ENCODE results near the gene GZMM. TPM values are rescaled to one million over a fixed set of nuclear protein-coding genes. Genes with fewer than 3 reads are reported as not detected.

GZMM gene
- total and polyA plus RNA-seq, 2 experiments from 2014 or later, result not detected

GRCh38 chr19:594265-594870 is 50.5 kb downstream of the GZMM start:
- Histone ChIP-seq H3K9me3 (ENCODE audit: low read depth) (no peaks in the 10 kb centered on the region), H3K27me3 (replicated peaks; ENCODE audit: insufficient read depth) (no peaks in the 10 kb centered on the region; the same call in 1 of the 2 replicates), H3K4me3 (no peak overlapping the region), H2AFZ (no peak overlapping the region), H3K9me2 (ENCODE audit: insufficient read depth) (no peaks in the 10 kb centered on the region), H3K9ac (no peak overlapping the region), H3F3A (ENCODE audit: insufficient read depth) (no peaks in the 10 kb centered on the region), H3K4me1 (ENCODE audit: insufficient read depth) (no peaks in the 10 kb centered on the region), H3K27ac (no peak overlapping the region), H3K36me3 (ENCODE audit: low read depth) (no peaks in the 10 kb centered on the region), H3K4me2 (ENCODE audit: unreplicated experiment) (no peak overlapping the region), H4K20me1 (ENCODE audit: insufficient read depth) (no peaks in the 10 kb centered on the region), H3K79me2 (ENCODE audit: insufficient read depth) (no peaks in the 10 kb centered on the region)
- in situ Hi-C loops (cut with MboI), result no loop called here
- TF ChIP-seq EZH2phosphoT487 (IDR thresholded peaks at IDR 0.05; ENCODE audit: insufficient read depth, low read depth) (no peak), EZH2 (IDR thresholded peaks at IDR 0.05; ENCODE audit: insufficient read depth, poor library complexity, severe bottlenecking) (no peak)
- 68 to 71% methylated on average over 20 to 24 of the region's 24 CpGs for WGBS, 2 experiments (ENCODE audit: low coverage in 1 of 2, low lambda C conversion rate in 2 of 2, missing lambda C conversion rate in 2 of 2)
- DNase-seq, result no peak

- H3K4me3 ChIP-seq, result no peak overlapping the region
- in situ Hi-C loops (cut with MboI), result no loop called here
- no peak overlapping the region for H2AFZ ChIP-seq
- no peaks in the 10 kb centered on the region for H3K9me2 ChIP-seq (ENCODE audit: insufficient read depth)
- no peaks in the 10 kb centered on the region for H3K79me2 ChIP-seq (ENCODE audit: insufficient read depth)
- no peak for DNase-seq
- H3K9ac ChIP-seq, result no peak overlapping the region
- H4K20me1 ChIP-seq (ENCODE audit: insufficient read depth), result no peaks in the 10 kb centered on the region
- WGBS, 2 experiments (ENCODE audit: low coverage in 1 of 2, low lambda C conversion rate in 2 of 2, missing lambda C conversion rate in 2 of 2), result 65 to 67% methylated on average over 40 to 42 of the region's 42 CpGs
- H3K9me3 ChIP-seq (ENCODE audit: low read depth), result no peaks in the 10 kb centered on the region
- H3K27me3 ChIP-seq (replicated peaks; ENCODE audit: insufficient read depth), result no peaks in the 10 kb centered on the region; the same call in 1 of the 2 replicates
- TF ChIP-seq EZH2 (IDR thresholded peaks at IDR 0.05; ENCODE audit: insufficient read depth, poor library complexity, severe bottlenecking), result no peak
- TF ChIP-seq EZH2phosphoT487 (IDR thresholded peaks at IDR 0.05; ENCODE audit: insufficient read depth, low read depth), result no peak
- H3K4me2 ChIP-seq (ENCODE audit: unreplicated experiment), result no peak overlapping the region
- no peaks in the 10 kb centered on the region for H3K36me3 ChIP-seq (ENCODE audit: low read depth)
- no peaks in the 10 kb centered on the region for H3K4me1 ChIP-seq (ENCODE audit: insufficient read depth)
- H3K27ac ChIP-seq, result no peak overlapping the region
- no peaks in the 10 kb centered on the region for H3F3A ChIP-seq (ENCODE audit: insufficient read depth)
Observed at GRCh38 chr19:595326-596262, 51.7 kb downstream of the GZMM start.

- H3K4me3 ChIP-seq, result no peak overlapping the region
- 75 to 79% methylated on average over 16 of the region's 16 CpGs for WGBS, 2 experiments (ENCODE audit: low coverage in 1 of 2, low lambda C conversion rate in 2 of 2, missing lambda C conversion rate in 2 of 2)
- no peaks in the 10 kb centered on the region for H3K9me3 ChIP-seq (ENCODE audit: low read depth)
- no peaks in the 10 kb centered on the region for H3K4me1 ChIP-seq (ENCODE audit: insufficient read depth)
- no peaks in the 10 kb centered on the region for H3K9me2 ChIP-seq (ENCODE audit: insufficient read depth)
- no peaks in the 10 kb centered on the region for H3K79me2 ChIP-seq (ENCODE audit: insufficient read depth)
- H4K20me1 ChIP-seq (ENCODE audit: insufficient read depth), result no peaks in the 10 kb centered on the region
- no peak overlapping the region for H3K9ac ChIP-seq
- no peaks in the 10 kb centered on the region; the same call in 1 of the 2 replicates for H3K27me3 ChIP-seq (replicated peaks; ENCODE audit: insufficient read depth)
- H3K4me2 ChIP-seq (ENCODE audit: unreplicated experiment), result no peak overlapping the region
- no peak for TF ChIP-seq EZH2phosphoT487 (IDR thresholded peaks at IDR 0.05; ENCODE audit: insufficient read depth, low read depth)
- no peaks in the 10 kb centered on the region for H3F3A ChIP-seq (ENCODE audit: insufficient read depth)
- DNase-seq, result no peak
- in situ Hi-C loops (cut with MboI), result no loop called here
- no peak overlapping the region for H3K27ac ChIP-seq
- no peaks in the 10 kb centered on the region for H3K36me3 ChIP-seq (ENCODE audit: low read depth)
- H2AFZ ChIP-seq, result no peak overlapping the region
Observed at GRCh38 chr19:596263-596655, 52.4 kb downstream of the GZMM start.

- 54 to 56% methylated on average over 18 of the region's 18 CpGs for WGBS, 2 experiments (ENCODE audit: low coverage in 1 of 2, low lambda C conversion rate in 2 of 2, missing lambda C conversion rate in 2 of 2)
- no peak for DNase-seq
- Histone ChIP-seq H3K27me3 (replicated peaks; ENCODE audit: insufficient read depth) (no peaks in the 10 kb centered on the region), H4K20me1 (ENCODE audit: insufficient read depth) (no peaks in the 10 kb centered on the region), H2AFZ (no peak overlapping the region), H3K9me2 (ENCODE audit: insufficient read depth) (no peaks in the 10 kb centered on the region), H3K9me3 (ENCODE audit: low read depth) (no peaks in the 10 kb centered on the region), H3K4me2 (ENCODE audit: unreplicated experiment) (no peak overlapping the region), H3K36me3 (ENCODE audit: low read depth) (no peaks in the 10 kb centered on the region), H3K4me3 (no peak overlapping the region), H3K4me1 (ENCODE audit: insufficient read depth) (no peaks in the 10 kb centered on the region), H3F3A (ENCODE audit: insufficient read depth) (no peaks in the 10 kb centered on the region), H3K79me2 (ENCODE audit: insufficient read depth) (no peaks in the 10 kb centered on the region), H3K27ac (no peak overlapping the region), H3K9ac (no peak overlapping the region)
- in situ Hi-C loops (cut with MboI), result no loop called here
- TF ChIP-seq EZH2 (IDR thresholded peaks at IDR 0.05; ENCODE audit: insufficient read depth, poor library complexity, severe bottlenecking) (no peak), EZH2phosphoT487 (IDR thresholded peaks at IDR 0.05; ENCODE audit: insufficient read depth, low read depth) (no peak)
Observed at GRCh38 chr19:597406-598315, 53.8 kb downstream of the GZMM start.

Other genes starting within 250 kb of the GZMM start
- gene MIER2, start 199.3 kb upstream of the GZMM start, total RNA-seq (2014; rRNA removed; shearing (Covaris generic)), result 11.8 and 27.8 TPM in 2 replicates
- gene MIER2, start 199.3 kb upstream of the GZMM start, polyA plus RNA-seq (2016; fragmentation: Nextera tagmentation; extraction: Ambion mirVana), result 28.6 and 30.7 TPM in 2 replicates
- gene C2CD4C, start 134.9 kb upstream of the GZMM start, total RNA-seq (2014; rRNA removed; shearing (Covaris generic)), result 0.32 TPM in 1 of 2 replicates, not detected in the other
- gene C2CD4C, start 134.9 kb upstream of the GZMM start, polyA plus RNA-seq (2016; fragmentation: Nextera tagmentation; extraction: Ambion mirVana), result 0.05 TPM in 1 of 2 replicates, not detected in the other
- not detected in 2 replicates for gene SHC2, start 83.0 kb upstream of the GZMM start, total RNA-seq (2014; rRNA removed; shearing (Covaris generic))
- gene SHC2, start 83.0 kb upstream of the GZMM start, polyA plus RNA-seq (2016; fragmentation: Nextera tagmentation; extraction: Ambion mirVana), result not detected in 2 replicates
- 0.54 TPM in 1 of 2 replicates, not detected in the other for gene MADCAM1, start 47.6 kb upstream of the GZMM start, total RNA-seq (2014; rRNA removed; shearing (Covaris generic))
- 0.11 and 0.38 TPM in 2 replicates for gene MADCAM1, start 47.6 kb upstream of the GZMM start, polyA plus RNA-seq (2016; fragmentation: Nextera tagmentation; extraction: Ambion mirVana)
- gene TPGS1, start 36.6 kb upstream of the GZMM start, total RNA-seq (2014; rRNA removed; shearing (Covaris generic)), result 60.5 and 72.2 TPM in 2 replicates
- 18.9 and 22.0 TPM in 2 replicates for gene TPGS1, start 36.6 kb upstream of the GZMM start, polyA plus RNA-seq (2016; fragmentation: Nextera tagmentation; extraction: Ambion mirVana)
- 43.0 and 50.8 TPM in 2 replicates for gene CDC34, start 12.3 kb upstream of the GZMM start, total RNA-seq (2014; rRNA removed; shearing (Covaris generic))
- gene CDC34, start 12.3 kb upstream of the GZMM start, polyA plus RNA-seq (2016; fragmentation: Nextera tagmentation; extraction: Ambion mirVana), result 44.4 and 46.4 TPM in 2 replicates
- 887 and 955 TPM in 2 replicates for gene BSG, start 28.5 kb downstream of the GZMM start, total RNA-seq (2014; rRNA removed; shearing (Covaris generic))
- gene BSG, start 28.5 kb downstream of the GZMM start, polyA plus RNA-seq (2016; fragmentation: Nextera tagmentation; extraction: Ambion mirVana), result 939 and 970 TPM in 2 replicates
- 1.8 and 3.1 TPM in 2 replicates for gene HCN2, start 45.8 kb downstream of the GZMM start, total RNA-seq (2014; rRNA removed; shearing (Covaris generic))
- gene HCN2, start 45.8 kb downstream of the GZMM start, polyA plus RNA-seq (2016; fragmentation: Nextera tagmentation; extraction: Ambion mirVana), result 0.14 TPM in 1 of 2 replicates, not detected in the other
- 36.2 and 48.8 TPM in 2 replicates for gene POLRMT, start 89.5 kb downstream of the GZMM start, total RNA-seq (2014; rRNA removed; shearing (Covaris generic))
- 21.8 and 23.6 TPM in 2 replicates for gene POLRMT, start 89.5 kb downstream of the GZMM start, polyA plus RNA-seq (2016; fragmentation: Nextera tagmentation; extraction: Ambion mirVana)
- 0.13 and 1.2 TPM in 2 replicates for gene FGF22, start 95.8 kb downstream of the GZMM start, total RNA-seq (2014; rRNA removed; shearing (Covaris generic))
- not detected in 2 replicates for gene FGF22, start 95.8 kb downstream of the GZMM start, polyA plus RNA-seq (2016; fragmentation: Nextera tagmentation; extraction: Ambion mirVana)
- 71.3 and 72.4 TPM in 2 replicates for gene RNF126, start 119.2 kb downstream of the GZMM start, total RNA-seq (2014; rRNA removed; shearing (Covaris generic))
- gene RNF126, start 119.2 kb downstream of the GZMM start, polyA plus RNA-seq (2016; fragmentation: Nextera tagmentation; extraction: Ambion mirVana), result 52.7 and 58.5 TPM in 2 replicates
- gene FSTL3, start 132.3 kb downstream of the GZMM start, total RNA-seq (2014; rRNA removed; shearing (Covaris generic)), result 97.3 and 100 TPM in 2 replicates
- 39.2 and 41.4 TPM in 2 replicates for gene FSTL3, start 132.3 kb downstream of the GZMM start, polyA plus RNA-seq (2016; fragmentation: Nextera tagmentation; extraction: Ambion mirVana)
- not detected in 2 replicates for gene PRSS57, start 151.4 kb downstream of the GZMM start, total RNA-seq (2014; rRNA removed; shearing (Covaris generic))
- gene PRSS57, start 151.4 kb downstream of the GZMM start, polyA plus RNA-seq (2016; fragmentation: Nextera tagmentation; extraction: Ambion mirVana), result not detected in 2 replicates
- 2.5 and 2.7 TPM in 2 replicates for gene PALM, start 164.9 kb downstream of the GZMM start, total RNA-seq (2014; rRNA removed; shearing (Covaris generic))
- gene PALM, start 164.9 kb downstream of the GZMM start, polyA plus RNA-seq (2016; fragmentation: Nextera tagmentation; extraction: Ambion mirVana), result 0.32 and 0.36 TPM in 2 replicates
- not detected in 2 replicates for gene MISP, start 207.1 kb downstream of the GZMM start, total RNA-seq (2014; rRNA removed; shearing (Covaris generic))
- 0.13 TPM in 1 of 2 replicates, not detected in the other for gene MISP, start 207.1 kb downstream of the GZMM start, polyA plus RNA-seq (2016; fragmentation: Nextera tagmentation; extraction: Ambion mirVana)